ENCODE results near the gene CTSC. TPM values are rescaled to one million over a fixed set of nuclear protein-coding genes. Genes with fewer than 3 reads are reported as not detected.

Gene CTSC
- total RNA-seq, 3 donors from 2014 or later (not counting 1 experiment from before 2014, with no cell fraction given), result 182 to 275 (median 227) TPM

GRCh38 chr11:88359114-88359513, 21.6 kb upstream of the CTSC start:
- Histone ChIP-seq H3K27ac (ENCODE audit: low read length) (no peak overlapping the region), H3K9me3 (ENCODE audit: control insufficient read depth, insufficient read depth, low read length) (no peaks in the 10 kb centered on the region), H3K27me3 (ENCODE audit: control insufficient read depth, insufficient read depth, low read length) (no peaks in the 10 kb centered on the region), H3K4me3 (ENCODE audit: low read length) (no peak overlapping the region), H3K4me1 (ENCODE audit: control insufficient read depth, insufficient read depth, low read length) (peaks cover 6% of the 10 kb centered on the region), H3K36me3 (ENCODE audit: control insufficient read depth, insufficient read depth, low read length) (no peaks in the 10 kb centered on the region)
- WGBS (ENCODE audit: insufficient coverage), result 91% methylated on average over 1 of the region's 1 CpG
- H3K4me3 Mint-ChIP-seq, result no peak overlapping the region
- ATAC-seq, result no peak
- H3K27me3 Mint-ChIP-seq (ENCODE audit: low read depth in 2 of 2), result no peaks in the 10 kb centered on the region
- no peak for TF ChIP-seq CTCF (IDR thresholded peaks at IDR 0.05)
- intact Hi-C loops (cut with micrococcal nuclease), result no loop called here
- peak overlapping the region; percentile 19 to 84 for H3K27ac Mint-ChIP-seq
- DNase-seq, result no peak
- no peaks in the 10 kb centered on the region for H3K36me3 Mint-ChIP-seq
- H3K9me3 Mint-ChIP-seq, result no peaks in the 10 kb centered on the region
- H3K4me1 Mint-ChIP-seq, result peaks cover 40 to 47% of the 10 kb centered on the region in 2 donors

DNA sequence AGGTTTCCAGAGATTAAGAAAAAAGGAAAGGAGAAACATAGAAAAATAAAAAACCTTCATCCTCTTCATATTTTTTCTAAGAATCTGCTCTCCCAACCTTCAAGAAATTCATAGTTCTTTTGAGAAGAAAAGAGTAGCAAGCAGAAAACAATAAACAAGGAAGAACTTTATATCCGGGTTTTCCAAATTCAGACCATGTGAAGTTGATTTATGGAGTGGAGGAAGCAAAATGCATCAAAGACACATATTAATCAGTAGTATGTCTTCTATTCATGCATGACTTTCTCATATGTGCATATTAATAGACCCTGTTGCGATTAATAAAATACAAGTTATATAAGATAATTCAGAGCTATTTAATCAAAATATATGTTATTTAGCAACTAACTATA, 20.5 kb upstream of the CTSC start:
- Histone ChIP-seq H3K27ac (ENCODE audit: low read length) (no peak overlapping the region), H3K4me1 (ENCODE audit: control insufficient read depth, insufficient read depth, low read length) (peaks cover 9% of the 10 kb centered on the region), H3K27me3 (ENCODE audit: control insufficient read depth, insufficient read depth, low read length) (no peaks in the 10 kb centered on the region), H3K9me3 (ENCODE audit: control insufficient read depth, insufficient read depth, low read length) (no peaks in the 10 kb centered on the region), H3K4me3 (ENCODE audit: low read length) (no peak overlapping the region), H3K36me3 (ENCODE audit: control insufficient read depth, insufficient read depth, low read length) (no peaks in the 10 kb centered on the region)
- Mint-ChIP-seq H3K27me3 (ENCODE audit: low read depth in 2 of 2) (no peaks in the 10 kb centered on the region), H3K9me3 (no peaks in the 10 kb centered on the region), H3K4me1 (peaks cover 39 to 46% of the 10 kb centered on the region in 2 donors), H3K36me3 (no peaks in the 10 kb centered on the region), H3K27ac (peak overlapping the region in 1 of 2 donors; percentile 71), H3K4me3 (no peak overlapping the region)
- WGBS (ENCODE audit: insufficient coverage), result no CpG with 5 or more reads among the region's 2 CpGs
- intact Hi-C loops (cut with micrococcal nuclease), result no loop called here
- no peak for TF ChIP-seq CTCF (IDR thresholded peaks at IDR 0.05)
- DNase-seq, result no peak
- no peak for ATAC-seq

- no peak for TF ChIP-seq CTCF (IDR thresholded peaks at IDR 0.05)
- no peaks in the 10 kb centered on the region for H3K36me3 ChIP-seq (ENCODE audit: control insufficient read depth, insufficient read depth, low read length)
- intact Hi-C loops (cut with micrococcal nuclease), result no loop called here
- peak overlapping the region in 1 of 2 donors; percentile 71 for H3K27ac Mint-ChIP-seq
- H3K4me1 Mint-ChIP-seq, result peaks cover 35 to 46% of the 10 kb centered on the region in 2 donors
- no peak overlapping the region for H3K4me3 Mint-ChIP-seq
- 57% methylated on average over 1 of the region's 3 CpGs for WGBS (ENCODE audit: insufficient coverage)
- H3K36me3 Mint-ChIP-seq, result no peaks in the 10 kb centered on the region
- DNase-seq (no peak), ATAC-seq (no peak)
- peaks cover 9% of the 10 kb centered on the region for H3K4me1 ChIP-seq (ENCODE audit: control insufficient read depth, insufficient read depth, low read length)
- H3K9me3 ChIP-seq (ENCODE audit: control insufficient read depth, insufficient read depth, low read length), result no peaks in the 10 kb centered on the region
- H3K4me3 ChIP-seq (ENCODE audit: low read length), result no peak overlapping the region
- peak overlapping the region; percentile 37 for H3K27ac ChIP-seq (ENCODE audit: low read length)
- no peaks in the 10 kb centered on the region for H3K27me3 ChIP-seq (ENCODE audit: control insufficient read depth, insufficient read depth, low read length)
- no peaks in the 10 kb centered on the region for H3K9me3 Mint-ChIP-seq
- no peaks in the 10 kb centered on the region for H3K27me3 Mint-ChIP-seq (ENCODE audit: low read depth in 2 of 2)
Observed at GRCh38 chr11:88357323-88358039, 19.9 kb upstream of the CTSC start.

- no peak overlapping the region for H3K27ac ChIP-seq (ENCODE audit: low read length)
Observed at GRCh38 chr11:88355887-88356286, 18.4 kb upstream of the CTSC start.

More at GRCh38 chr11:88355887-88356286, 18.4 kb upstream of the CTSC start:
- no peaks in the 10 kb centered on the region for H3K36me3 Mint-ChIP-seq
- no peak overlapping the region for H3K27ac Mint-ChIP-seq
- peaks cover 9% of the 10 kb centered on the region for H3K4me1 ChIP-seq (ENCODE audit: control insufficient read depth, insufficient read depth, low read length)
- H3K4me3 ChIP-seq (ENCODE audit: low read length), result no peak overlapping the region
- no peaks in the 10 kb centered on the region for H3K36me3 ChIP-seq (ENCODE audit: control insufficient read depth, insufficient read depth, low read length)
- no peak overlapping the region for H3K4me3 Mint-ChIP-seq
- H3K9me3 ChIP-seq (ENCODE audit: control insufficient read depth, insufficient read depth, low read length), result no peaks in the 10 kb centered on the region
- no peaks in the 10 kb centered on the region for H3K9me3 Mint-ChIP-seq
- H3K27me3 Mint-ChIP-seq (ENCODE audit: low read depth in 2 of 2), result no peaks in the 10 kb centered on the region
- no peaks in the 10 kb centered on the region for H3K27me3 ChIP-seq (ENCODE audit: control insufficient read depth, insufficient read depth, low read length)
- no peak for TF ChIP-seq CTCF (IDR thresholded peaks at IDR 0.05)
- DNase-seq (no peak), ATAC-seq (no peak)
- intact Hi-C loops (cut with micrococcal nuclease), result loop anchor here (2.0 kb wide), 1 partner anchor 17 kb away; no protein-coding TSS in a partner anchor
- peaks cover 35 to 46% of the 10 kb centered on the region in 2 donors for H3K4me1 Mint-ChIP-seq
- 33% methylated on average over 1 of the region's 2 CpGs for WGBS (ENCODE audit: insufficient coverage)

All from natural killer cell (primary cell).